ENCODE results near the gene ANKRD31. TPM values are rescaled to one million over a fixed set of nuclear protein-coding genes. Genes with fewer than 3 reads are reported as not detected.
"Not testable (repeated sequence)": the region's sequence is repeated elsewhere in the genome, so short reads cannot be mapped to it uniquely, and the experiment has no call there.

ANKRD31 gene
- total and polyA plus RNA-seq, 8 donors: 0.09 to 0.75 (median 0.45) TPM

DNA sequence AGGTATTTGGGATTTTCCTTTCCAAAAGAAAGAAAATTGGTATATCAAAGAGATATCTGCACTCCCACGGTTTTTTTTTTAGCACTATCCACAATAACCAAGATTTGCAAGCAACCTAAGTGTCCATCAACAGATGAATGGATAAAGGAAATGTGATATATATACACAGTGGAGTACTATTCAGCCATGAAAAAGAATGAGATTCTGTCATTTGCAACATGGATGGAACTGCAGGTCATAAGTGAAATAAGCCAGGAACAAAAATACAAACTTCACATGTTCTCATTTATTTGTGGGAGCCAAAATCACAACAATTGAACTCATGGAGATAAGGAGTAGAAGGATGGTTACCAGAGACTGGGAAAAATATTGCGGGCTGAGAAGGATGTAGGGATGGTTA, 9.8 kb downstream of the ANKRD31 start:
- Histone ChIP-seq H3K27ac (no peak overlapping the region), H3K9me3 (no peaks in the 10 kb centered on the region), H3K36me3 (no peaks in the 10 kb centered on the region), H3K27me3 (no peaks in the 10 kb centered on the region), H3K4me3 (no peak overlapping the region), H3K4me1 (no peaks in the 10 kb centered on the region)
- ATAC-seq (no peak), DNase-seq (no peak)
- intact Hi-C loops (cut with DNase I): no loop called here
- TF ChIP-seq, protein P1, sequence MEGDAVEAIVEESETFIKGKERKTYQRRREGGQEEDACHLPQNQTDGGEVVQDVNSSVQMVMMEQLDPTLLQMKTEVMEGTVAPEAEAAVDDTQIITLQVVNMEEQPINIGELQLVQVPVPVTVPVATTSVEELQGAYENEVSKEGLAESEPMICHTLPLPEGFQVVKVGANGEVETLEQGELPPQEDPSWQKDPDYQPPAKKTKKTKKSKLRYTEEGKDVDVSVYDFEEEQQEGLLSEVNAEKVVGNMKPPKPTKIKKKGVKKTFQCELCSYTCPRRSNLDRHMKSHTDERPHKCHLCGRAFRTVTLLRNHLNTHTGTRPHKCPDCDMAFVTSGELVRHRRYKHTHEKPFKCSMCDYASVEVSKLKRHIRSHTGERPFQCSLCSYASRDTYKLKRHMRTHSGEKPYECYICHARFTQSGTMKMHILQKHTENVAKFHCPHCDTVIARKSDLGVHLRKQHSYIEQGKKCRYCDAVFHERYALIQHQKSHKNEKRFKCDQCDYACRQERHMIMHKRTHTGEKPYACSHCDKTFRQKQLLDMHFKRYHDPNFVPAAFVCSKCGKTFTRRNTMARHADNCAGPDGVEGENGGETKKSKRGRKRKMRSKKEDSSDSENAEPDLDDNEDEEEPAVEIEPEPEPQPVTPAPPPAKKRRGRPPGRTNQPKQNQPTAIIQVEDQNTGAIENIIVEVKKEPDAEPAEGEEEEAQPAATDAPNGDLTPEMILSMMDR (IDR thresholded peaks at IDR 0.05): no peak

DNA sequence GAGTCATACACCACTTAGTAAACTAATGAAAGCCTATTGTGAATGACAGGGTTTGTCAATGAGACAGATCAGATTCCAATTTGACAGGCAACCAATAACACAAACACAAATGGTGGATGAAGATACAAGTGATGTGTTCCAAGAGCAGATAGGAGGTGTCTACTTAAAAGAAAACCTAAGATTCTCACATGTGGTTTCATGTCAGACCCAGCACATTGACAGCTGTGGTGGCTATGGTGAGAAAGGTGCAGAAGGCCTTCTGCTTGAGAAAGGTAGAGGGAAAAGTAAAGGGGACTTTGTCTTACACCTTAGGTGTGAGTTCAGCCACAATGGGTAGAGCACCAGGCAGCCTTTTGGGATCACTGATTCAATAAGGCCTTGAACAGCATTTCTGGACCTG, 11.2 kb downstream of the ANKRD31 start:
- Histone ChIP-seq H3K9me3 (no peaks in the 10 kb centered on the region), H3K36me3 (no peaks in the 10 kb centered on the region), H3K27ac (no peak overlapping the region), H3K27me3 (no peaks in the 10 kb centered on the region), H3K4me1 (no peaks in the 10 kb centered on the region), H3K4me3 (no peak overlapping the region)
- TF ChIP-seq, protein P1 (IDR thresholded peaks at IDR 0.05): no peak
- intact Hi-C loops (cut with DNase I): no loop called here
- ATAC-seq (no peak), DNase-seq (no peak)

DNA sequence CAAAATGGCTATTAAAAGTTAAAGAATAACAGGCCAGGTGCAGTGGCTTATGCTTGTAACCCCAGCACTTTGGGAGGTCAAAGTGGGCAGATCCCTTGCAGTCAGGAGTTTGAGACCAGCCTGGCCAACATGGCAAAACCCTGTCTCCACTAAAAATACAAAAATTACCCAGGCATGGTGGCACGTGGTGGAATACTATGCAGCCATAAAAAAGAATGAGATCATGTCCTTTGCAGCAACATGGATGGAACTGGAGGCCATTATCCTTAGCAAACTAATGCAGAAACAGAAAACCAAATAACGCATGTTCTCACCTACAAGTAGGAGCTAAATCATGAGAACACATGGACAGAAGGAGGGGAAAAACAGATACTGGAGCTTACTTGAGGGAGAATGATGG, 15.9 kb downstream of the ANKRD31 start:
- DNase-seq; H3K4me1 ChIP-seq; intact Hi-C loops (cut with DNase I); ATAC-seq; H3K36me3 ChIP-seq; H3K27me3 ChIP-seq; H3K27ac ChIP-seq; H3K4me3 ChIP-seq: not testable (repeated sequence)
- peaks cover 0 to 11% of the 10 kb centered on the region in 2 donors for H3K9me3 ChIP-seq

DNA sequence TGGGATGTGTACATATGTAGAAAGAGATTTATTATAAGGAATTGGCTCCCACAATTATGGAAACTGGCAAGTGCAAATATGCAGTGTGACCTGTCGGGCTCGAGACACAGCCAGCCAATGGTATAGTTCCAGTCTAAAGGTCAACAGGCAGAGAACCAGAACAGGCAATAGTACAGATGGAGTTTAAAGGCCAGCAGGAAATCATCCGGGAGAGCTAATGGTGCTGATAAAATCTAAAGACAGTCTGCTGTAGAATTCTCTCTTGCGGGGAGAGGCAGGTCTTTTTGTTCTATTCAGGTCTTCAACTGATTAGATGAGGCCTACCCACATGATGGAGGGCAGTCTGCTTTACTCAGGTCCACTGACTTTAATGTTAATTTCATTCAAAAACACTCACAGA, 21.8 kb downstream of the ANKRD31 start:
- H3K9me3 ChIP-seq: peaks cover 0 to 11% of the 10 kb centered on the region in 2 donors
- H3K36me3 ChIP-seq: no peaks in the 10 kb centered on the region
- intact Hi-C loops (cut with DNase I): no loop called here
- no peaks in the 10 kb centered on the region for H3K4me1 ChIP-seq
- no peak for DNase-seq
- TF ChIP-seq, protein P1 (IDR thresholded peaks at IDR 0.05): no peak
- no peak overlapping the region for H3K4me3 ChIP-seq
- ATAC-seq: no peak
- H3K27ac ChIP-seq: no peak overlapping the region
- no peaks in the 10 kb centered on the region for H3K27me3 ChIP-seq

DNA sequence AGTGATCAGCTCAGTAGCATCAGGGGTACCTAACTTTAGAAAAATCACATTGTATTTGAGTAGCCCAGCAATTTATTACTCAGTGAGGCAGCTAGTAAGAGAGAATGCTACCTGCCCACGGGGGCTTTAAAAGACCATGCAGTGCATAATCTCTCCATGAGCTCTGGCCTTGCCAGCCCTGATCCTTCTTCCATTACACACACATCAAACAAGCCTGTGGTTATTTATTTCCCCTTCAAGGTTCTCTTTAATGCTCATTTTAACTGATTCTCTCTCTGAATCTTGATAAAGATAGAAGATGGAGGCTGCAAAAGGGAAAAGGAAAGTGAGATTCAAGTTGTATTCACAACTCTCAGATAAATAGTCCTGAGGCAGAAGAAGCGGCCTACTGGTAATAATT, 22.3 kb downstream of the ANKRD31 start:
- Histone ChIP-seq H3K36me3 (no peaks in the 10 kb centered on the region), H3K27me3 (no peaks in the 10 kb centered on the region), H3K9me3 (peaks cover 0 to 11% of the 10 kb centered on the region in 2 donors), H3K27ac (no peak overlapping the region), H3K4me1 (no peaks in the 10 kb centered on the region), H3K4me3 (no peak overlapping the region)
- intact Hi-C loops (cut with DNase I): no loop called here
- TF ChIP-seq, protein P1 (IDR thresholded peaks at IDR 0.05): no peak
- DNase-seq (no peak), ATAC-seq (no peak)

DNA sequence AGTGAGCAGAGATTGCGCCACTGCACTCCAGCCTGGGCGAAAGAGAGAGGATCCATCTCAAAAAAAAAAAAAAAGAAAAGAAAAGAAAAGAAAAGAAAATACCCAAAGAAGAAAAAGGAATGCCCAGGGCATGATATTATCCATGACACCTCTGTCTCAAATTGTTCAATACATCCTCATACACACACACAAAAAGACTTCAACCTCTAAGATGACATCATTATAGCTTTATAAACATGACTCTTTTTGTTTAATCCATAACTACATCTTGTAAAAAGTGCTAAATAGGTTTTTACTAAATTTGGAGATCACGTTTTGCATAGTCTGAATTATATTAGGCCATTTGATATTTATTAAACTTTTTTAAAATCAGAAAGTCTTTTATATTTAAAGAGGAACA, 33.1 kb downstream of the ANKRD31 start:
- no peaks in the 10 kb centered on the region for H3K36me3 ChIP-seq
- intact Hi-C loops (cut with DNase I): no loop called here
- H3K27me3 ChIP-seq: peaks cover 0 to 3% of the 10 kb centered on the region in 2 donors
- H3K4me3 ChIP-seq: no peak overlapping the region
- TF ChIP-seq, protein P1 (IDR thresholded peaks at IDR 0.05): no peak
- ATAC-seq: no peak
- H3K9me3 ChIP-seq: no peaks in the 10 kb centered on the region
- no peaks in the 10 kb centered on the region for H3K4me1 ChIP-seq
- H3K27ac ChIP-seq: no peak overlapping the region
- DNase-seq: no peak
